Ishikawa (cell line): ENCODE measurements around the gene SORCS3.

ENCODE experiments used
- EP300 ChIP-seq: IDR thresholded peaks from 2 replicates; pipeline ENCODE4 v1.6.1; 2012; ENCODE audit warnings: borderline replicate concordance
- RAD21 ChIP-seq: IDR thresholded peaks from 2 replicates; pipeline ENCODE4 v1.6.1; 2012; ENCODE audit warnings: low read depth
- REST ChIP-seq: IDR thresholded peaks from 2 replicates; pipeline ENCODE4 v1.6.1; 2012; ENCODE audit warnings: low read depth, mild to moderate bottlenecking
- TCF12 ChIP-seq: IDR thresholded peaks from 2 replicates; pipeline ENCODE4 v1.6.1; 2012; ENCODE audit warnings: low read depth
- USF1 ChIP-seq: IDR thresholded peaks from 2 replicates; pipeline ENCODE4 v1.6.1; 2012
- YY1 ChIP-seq: IDR thresholded peaks from 2 replicates; pipeline ENCODE4 v1.6.1; 2012; ENCODE audit warnings: low read depth

GRCh38 chr10:104686829-104687228 is 45.7 kb downstream of the SORCS3 start:
- TF ChIP-seq RAD21 (no peak), USF1 (no peak), TCF12 (no peak), EP300 (no peak), YY1 (no peak), REST (no peak)
